MM.1S (cell line): Measurements from ENCODE around the gene PLAC1.

ENCODE experiments used
- EZH2 ChIP-seq: fragments of 300-600 bp; sonication (generic); optimal IDR thresholded peaks from 2 replicates; pipeline ENCODE3; 2017; ENCODE audit warnings: low read depth, mild to moderate bottlenecking, antibody characterized with exemption, low read length, mixed read lengths
- EZH2phosphoT487 ChIP-seq: fragments of 300-600 bp; sonication (generic); IDR thresholded peaks from 2 replicates; pipeline ENCODE4 v1.6.1; 2018; ENCODE audit warnings: antibody characterized with exemption, low read length
- TF ChIP-seq, protein P1 (sequence below): fragments of 300-600 bp; sonication (generic); IDR thresholded peaks from 2 replicates; pipeline ENCODE4 v1.5.1; 2016; ENCODE audit warnings: antibody characterized with exemption, low read length, mixed read lengths

DNA sequence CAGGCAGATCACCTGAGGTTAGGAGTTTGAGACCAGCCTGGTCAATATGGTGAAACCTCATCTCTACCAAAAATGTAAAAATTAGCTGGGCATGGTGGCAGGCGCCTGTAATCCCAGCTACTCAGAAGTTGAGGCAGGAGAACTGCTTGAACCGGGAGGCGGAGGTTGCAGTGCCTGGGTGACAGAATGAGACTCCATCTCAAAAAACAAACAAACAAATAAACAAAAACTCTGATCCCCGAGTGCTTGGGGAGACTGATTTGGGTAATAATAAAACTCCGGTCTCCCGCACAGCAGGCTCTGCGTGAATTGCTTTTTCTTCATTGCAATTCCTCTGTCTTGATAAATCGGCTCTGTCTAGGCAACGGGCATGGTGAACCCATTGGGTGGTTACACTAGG is 124.9 kb downstream of the PLAC1 start:
- TF ChIP-seq, protein P1, sequence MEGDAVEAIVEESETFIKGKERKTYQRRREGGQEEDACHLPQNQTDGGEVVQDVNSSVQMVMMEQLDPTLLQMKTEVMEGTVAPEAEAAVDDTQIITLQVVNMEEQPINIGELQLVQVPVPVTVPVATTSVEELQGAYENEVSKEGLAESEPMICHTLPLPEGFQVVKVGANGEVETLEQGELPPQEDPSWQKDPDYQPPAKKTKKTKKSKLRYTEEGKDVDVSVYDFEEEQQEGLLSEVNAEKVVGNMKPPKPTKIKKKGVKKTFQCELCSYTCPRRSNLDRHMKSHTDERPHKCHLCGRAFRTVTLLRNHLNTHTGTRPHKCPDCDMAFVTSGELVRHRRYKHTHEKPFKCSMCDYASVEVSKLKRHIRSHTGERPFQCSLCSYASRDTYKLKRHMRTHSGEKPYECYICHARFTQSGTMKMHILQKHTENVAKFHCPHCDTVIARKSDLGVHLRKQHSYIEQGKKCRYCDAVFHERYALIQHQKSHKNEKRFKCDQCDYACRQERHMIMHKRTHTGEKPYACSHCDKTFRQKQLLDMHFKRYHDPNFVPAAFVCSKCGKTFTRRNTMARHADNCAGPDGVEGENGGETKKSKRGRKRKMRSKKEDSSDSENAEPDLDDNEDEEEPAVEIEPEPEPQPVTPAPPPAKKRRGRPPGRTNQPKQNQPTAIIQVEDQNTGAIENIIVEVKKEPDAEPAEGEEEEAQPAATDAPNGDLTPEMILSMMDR = no peak
- TF ChIP-seq EZH2 (no peak), EZH2phosphoT487 (no peak)
